Measurements from ENCODE around the gene NIPA2. TPM values are rescaled to one million over a fixed set of nuclear protein-coding genes. Genes with fewer than 3 reads are reported as not detected.

Gene NIPA2
- total and polyA plus RNA-seq, 2 of the 8 experiments (the other 6 are each of a cell fraction or from before 2014, with no cell fraction given): 38.5 to 81.7 TPM

GRCh38 chr15:22878103-22878502 lies 39.6 kb downstream of the NIPA2 start:
- Histone ChIP-seq H3K23me2 (ENCODE audit: low read depth, low read length) (no peaks in the 10 kb centered on the region), H2BK15ac (ENCODE audit: low read length) (no peak overlapping the region), H4K91ac (replicated peaks; ENCODE audit: insufficient read length, low read length) (no peak overlapping the region), H2BK12ac (ENCODE audit: low read depth, low read length) (no peak overlapping the region), H4K20me1 (replicated peaks in 1 of 2; ENCODE audit: control insufficient read depth in 1 of 2, insufficient read depth in 2 of 2, low read length in 2 of 2) (no peaks in the 10 kb centered on the region), H2BK20ac (ENCODE audit: low read length) (no peak overlapping the region), H4K5ac (ENCODE audit: insufficient read length, low read depth, low read length) (no peak overlapping the region), H3K4me2 (ENCODE audit: insufficient read depth in 1 of 2, low read depth in 2 of 2, low read length in 2 of 2) (no peak overlapping the region), H3K56ac (replicated peaks; ENCODE audit: insufficient read length, low read depth, low read length) (no peak overlapping the region), H3K4me1 (replicated peaks in 1 of 4; ENCODE audit: control insufficient read depth in 3 of 4, insufficient read depth in 4 of 4, low read length in 3 of 4) (peaks cover 0 to 6% (median 4%) of the 10 kb centered on the region in 4 experiments; a peak in 4 of 7 replicates), H3K27ac (ENCODE audit: low read depth, low read length) (no peak overlapping the region), H3K4ac (replicated peaks; ENCODE audit: insufficient read length, low read depth, low read length) (no peak overlapping the region), H3K4me3 (ENCODE audit: extremely low read depth in 1 of 4, insufficient read depth in 2 of 4, low read depth in 3 of 4, low read length in 4 of 4) (no peak overlapping the region), H2BK120ac (replicated peaks; ENCODE audit: low read depth, low read length) (no peak overlapping the region), H3K9ac (replicated peaks in 1 of 4; ENCODE audit: extremely low read depth in 1 of 4, low read depth in 3 of 4, low read length in 3 of 4) (no peak overlapping the region), H3K27me3 (replicated peaks in 1 of 4; ENCODE audit: control insufficient read depth in 3 of 4, extremely low read depth in 1 of 4, insufficient read depth in 3 of 4, low read length in 3 of 4) (no peaks in the 10 kb centered on the region), H3K9me3 (ENCODE audit: insufficient read depth in 2 of 2, low read depth in 1 of 2, low read length in 1 of 2) (no peaks in the 10 kb centered on the region; a peak in 1 of 4 replicates), H4K8ac (ENCODE audit: extremely low read depth, insufficient read depth, low read length) (no peak overlapping the region), H3K79me1 (ENCODE audit: low read depth, low read length) (no peaks in the 10 kb centered on the region; the same call in 1 of the 2 replicates), H2AK5ac (ENCODE audit: low read depth, low read length) (no peak overlapping the region), H3K79me2 (ENCODE audit: control insufficient read depth in 1 of 2, insufficient read depth in 2 of 2, low read length in 2 of 2) (no peaks in the 10 kb centered on the region), H3K18ac (ENCODE audit: extremely low read depth, low read length) (no peak overlapping the region), H3K23ac (ENCODE audit: insufficient read length) (no peak overlapping the region), H3K36me3 (ENCODE audit: control insufficient read depth in 2 of 4, insufficient read depth in 4 of 4, low read length in 3 of 4) (peaks cover 4 to 6% (median 5%) of the 10 kb centered on the region in 4 experiments; a peak in 5 of 8 replicates), H2BK5ac (ENCODE audit: low read depth, low read length) (no peak overlapping the region), H2AFZ (ENCODE audit: low read length) (no peak overlapping the region), H3K14ac (ENCODE audit: insufficient read length) (no peak overlapping the region)
- CTCF ChIA-PET (ENCODE audit: partially characterized antibody): interaction anchor here (1.5 kb wide), 1 partner anchor 32 kb away, joined by 4 read pairs; no protein-coding TSS in a partner anchor
- TF ChIP-seq, protein P1, sequence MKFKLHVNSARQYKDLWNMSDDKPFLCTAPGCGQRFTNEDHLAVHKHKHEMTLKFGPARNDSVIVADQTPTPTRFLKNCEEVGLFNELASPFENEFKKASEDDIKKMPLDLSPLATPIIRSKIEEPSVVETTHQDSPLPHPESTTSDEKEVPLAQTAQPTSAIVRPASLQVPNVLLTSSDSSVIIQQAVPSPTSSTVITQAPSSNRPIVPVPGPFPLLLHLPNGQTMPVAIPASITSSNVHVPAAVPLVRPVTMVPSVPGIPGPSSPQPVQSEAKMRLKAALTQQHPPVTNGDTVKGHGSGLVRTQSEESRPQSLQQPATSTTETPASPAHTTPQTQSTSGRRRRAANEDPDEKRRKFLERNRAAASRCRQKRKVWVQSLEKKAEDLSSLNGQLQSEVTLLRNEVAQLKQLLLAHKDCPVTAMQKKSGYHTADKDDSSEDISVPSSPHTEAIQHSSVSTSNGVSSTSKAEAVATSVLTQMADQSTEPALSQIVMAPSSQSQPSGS (IDR thresholded peaks at IDR 0.05; ENCODE audit: low read length): no peak
- no peak for TF ChIP-seq ASH2L (IDR thresholded peaks at IDR 0.05; ENCODE audit: low read length)
- TF ChIP-seq CBX5 (IDR thresholded peaks at IDR 0.05; ENCODE audit: low read depth, low read length): no peak
- no peak for TF ChIP-seq RXRA (IDR thresholded peaks at IDR 0.05; ENCODE audit: insufficient read depth, low read depth, low read length)
- TF ChIP-seq TCF12 (IDR thresholded peaks at IDR 0.05; ENCODE audit: low read depth, low read length): no peak
- no peak for TF ChIP-seq RFX5 (IDR thresholded peaks at IDR 0.05; ENCODE audit: borderline replicate concordance, low read depth, low read length)
- TF ChIP-seq MAFK (IDR thresholded peaks at IDR 0.05; ENCODE audit: low read depth, low read length): no peak
- TF ChIP-seq CHD2 (IDR thresholded peaks at IDR 0.05; ENCODE audit: low read length): no peak
- no peak for TF ChIP-seq CEBPB (IDR thresholded peaks at IDR 0.05; ENCODE audit: low read depth, low read length)
- TF ChIP-seq, protein P2, sequence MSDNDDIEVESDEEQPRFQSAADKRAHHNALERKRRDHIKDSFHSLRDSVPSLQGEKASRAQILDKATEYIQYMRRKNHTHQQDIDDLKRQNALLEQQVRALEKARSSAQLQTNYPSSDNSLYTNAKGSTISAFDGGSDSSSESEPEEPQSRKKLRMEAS (IDR thresholded peaks at IDR 0.05): no peak
- TF ChIP-seq TAF1 (IDR thresholded peaks at IDR 0.05; ENCODE audit: low read depth, low read length): no peak
- FAIRE-seq: no peak
- DNase-seq (ENCODE audit: low read depth in 1 of 2, low spot score in 2 of 2): no peak
- POLR2A ChIA-PET (ENCODE audit: partially characterized antibody): interaction anchor here (1.1 kb wide), 1 partner anchor 8 kb away, joined by 3 read pairs; no protein-coding TSS in a partner anchor
- 92% methylated on average over 10 of the region's 10 CpGs; no CpG with 5 or more reads in 1 of the 2 experiments for WGBS, 2 experiments (ENCODE audit: extremely low coverage in 1 of 2, insufficient coverage in 1 of 2, insufficient read length in 1 of 2, insufficient replicate concordance in 2 of 2, low coverage in 1 of 2, low lambda C conversion rate in 2 of 2, missing lambda C conversion rate in 1 of 2)

Data from H1 (cell line).